K562 (cell line): ENCODE measurements around the gene B3GAT3. TPM values are rescaled to one million over a fixed set of nuclear protein-coding genes. Genes with fewer than 3 reads are reported as not detected.

Experiments used
- BMI1 ChIP-seq: fragments of 150-350 bp; IDR thresholded peaks from 2 replicates; pipeline ENCODE4 v1.6.1; 2014; ENCODE audit warnings: low read length
- BRCA1 ChIP-seq, 2 experiments: fragments of 450-650 bp in 1 of 2; sonication (generic) in 1 of 2; formaldehyde crosslinking in 1 of 2; IDR thresholded peaks; 2 replicates each; pipeline versions ENCODE4 v1.5.0 to v1.6.1; 2017 to 2020; ENCODE audit warnings: mild to moderate bottlenecking in 1 of 2, missing genetic modification reagents in 1 of 2
- DIDO1 ChIP-seq: fragments of 450-650 bp; IDR thresholded peaks from 2 replicates; pipeline ENCODE4 v1.6.1; 2016; ENCODE audit warnings: low read depth, missing biosample characterization, missing genetic modification characterization
- HLTF ChIP-seq: fragments of 450-650 bp; IDR thresholded peaks from 2 replicates; pipeline ENCODE4 v1.6.1; 2016
- MYBL2 ChIP-seq, 2 experiments: fragments of 450-650 bp in 1 of 2; sonication (generic) in 1 of 2; formaldehyde crosslinking in 1 of 2; IDR thresholded peaks; 2 replicates each; pipeline versions ENCODE4 v1.6.1 to v1.8.1; 2017 to 2022; ENCODE audit warnings: borderline replicate concordance in 1 of 2, inconsistent platforms in 1 of 2, low read depth in 1 of 2, mild to moderate bottlenecking in 1 of 2, missing genetic modification reagents in 1 of 2, moderate library complexity in 1 of 2
- SNRNP70 ChIP-seq: fragments of 200-400 bp; formaldehyde crosslinking; optimal IDR thresholded peaks from 2 replicates; pipeline ENCODE3; 2017; ENCODE audit warnings: low read depth, low read length
- SP1 ChIP-seq: sonication (generic); formaldehyde crosslinking; IDR thresholded peaks from 2 replicates; pipeline ENCODE4 v1.8.1; 2022; ENCODE audit warnings: mild to moderate bottlenecking, missing genetic modification reagents
- SRSF7 ChIP-seq: fragments of 200-400 bp; formaldehyde crosslinking; optimal IDR thresholded peaks from 2 replicates; pipeline ENCODE3; 2017; ENCODE audit warnings: mild to moderate bottlenecking, low read depth, low read length
- TCF3 ChIP-seq: sonication (generic); formaldehyde crosslinking; IDR thresholded peaks from 2 replicates; pipeline ENCODE4 v1.4.0; 2020; ENCODE audit warnings: mild to moderate bottlenecking, missing genetic modification reagents
- TCF7 ChIP-seq: sonication (generic); IDR thresholded peaks from 2 replicates; pipeline ENCODE4 v1.6.1; 2016; ENCODE audit warnings: antibody characterized with exemption, borderline replicate concordance
- ZNF316 ChIP-seq: fragments of 450-650 bp; IDR thresholded peaks from 2 replicates; pipeline ENCODE4 v1.6.1; 2016
- ZNF707 ChIP-seq: fragments of 250-450 bp; sonication (Bioruptor Pico); conservative IDR thresholded peaks from 2 replicates; pipeline ENCODE4 v1.8.0; 2022; ENCODE audit warnings: inconsistent platforms, mild to moderate bottlenecking, moderate library complexity
- ZNF778 ChIP-seq: fragments of 450-650 bp; formaldehyde crosslinking; IDR thresholded peaks from 2 replicates; pipeline ENCODE4 v1.4.0; 2020; ENCODE audit warnings: mild to moderate bottlenecking, moderate library complexity
- polyA plus RNA-seq, 8 experiments: library from polyadenylated mRNA; depleted of rRNA in 4 of 8; stranded (reverse) in 5 of 8; unstranded in 3 of 8; fragments of >200 nt; fragmentation: Nextera tagmentation in 2 of 8; fragmentation: Illumina TruSeq in 1 of 8; extraction: Ambion mirVana in 2 of 8; extraction: Trizol in 1 of 8; gene quantifications; 2 replicates each; pipeline versions ENCODE4 v1.2.1 to v1.2.3, GENCODE V29; 2011 to 2014; ENCODE audit warnings: inconsistent platforms in 1 of 8, missing spikeins in 1 of 8
- total RNA-seq, 7 experiments: library from RNA; depleted of rRNA in 6 of 7; stranded (reverse); fragments of >200 nt in 6 of 7; fragmentation: Illumina TruSeq in 2 of 7; extraction: Trizol in 2 of 7; gene quantifications; 2 replicates each; pipeline versions ENCODE4 v1.2.1 to v1.2.3, GENCODE V29; 2011 to 2021; ENCODE audit warnings: low replicate concordance in 1 of 7
- TF ChIP-seq, protein P1 (sequence below): fragments of 450-650 bp; IDR thresholded peaks from 2 replicates; pipeline ENCODE4 v1.6.1; 2016; ENCODE audit warnings: low read depth, mild to moderate bottlenecking, moderate library complexity
- TF ChIP-seq, protein P2 (sequence below): sonication (generic); formaldehyde crosslinking; IDR thresholded peaks from 2 replicates; pipeline ENCODE4 v1.8.0; 2022; ENCODE audit warnings: mild to moderate bottlenecking, missing genetic modification reagents
- TF ChIP-seq, protein P3 (sequence below): fragments of 450-650 bp; IDR thresholded peaks from 2 replicates; pipeline ENCODE4 v1.6.1; 2017; ENCODE audit warnings: antibody characterized with exemption
- TF ChIP-seq, protein P4 (sequence below): IDR thresholded peaks from 2 replicates; pipeline ENCODE4 v1.6.1; 2016; ENCODE audit warnings: missing genetic modification characterization, missing compliant biosample characterization
- TF ChIP-seq, protein P5 (sequence below): fragments of 450-650 bp; IDR thresholded peaks from 2 replicates; pipeline ENCODE4 v1.7.0; 2016; ENCODE audit warnings: borderline replicate concordance

Gene B3GAT3
- total and polyA plus RNA-seq, 9 of the 15 experiments (the other 6 are each of a cell fraction or from before 2014, with no cell fraction given) = 0.30 to 64.0 (median 21.4) TPM

DNA sequence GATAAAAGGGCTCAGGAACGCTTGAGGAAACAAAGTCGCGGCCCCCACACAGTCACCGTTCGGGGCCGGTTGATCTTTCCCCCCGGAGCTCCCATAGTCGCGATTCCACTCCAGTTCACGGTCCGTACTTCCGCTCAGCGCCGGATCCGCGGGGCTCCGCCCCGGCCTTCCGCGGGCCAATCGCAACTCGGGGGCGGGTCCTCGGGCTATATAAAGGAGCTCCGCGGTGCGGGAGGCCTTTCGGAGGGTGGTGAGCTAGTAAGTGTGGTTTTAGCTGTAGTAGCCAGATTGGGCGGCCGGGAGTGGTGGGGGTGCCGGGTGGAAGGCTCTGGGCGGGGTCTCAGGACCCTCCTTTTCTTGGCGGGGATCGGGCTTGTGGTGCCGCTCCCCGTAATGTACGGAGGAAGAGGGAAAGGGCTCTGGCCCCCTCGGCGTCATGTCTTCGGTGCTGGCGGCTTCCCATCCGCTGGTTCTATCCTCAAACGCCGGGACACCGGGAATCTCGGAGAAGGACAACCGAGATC is 43.4 kb upstream of the B3GAT3 start, which contains the start of the genes C11orf98 and CSKMT (continued):
- TF ChIP-seq SRSF7 = no peak
- TF ChIP-seq DIDO1 (tag) = no peak
- TF ChIP-seq, protein P1, sequence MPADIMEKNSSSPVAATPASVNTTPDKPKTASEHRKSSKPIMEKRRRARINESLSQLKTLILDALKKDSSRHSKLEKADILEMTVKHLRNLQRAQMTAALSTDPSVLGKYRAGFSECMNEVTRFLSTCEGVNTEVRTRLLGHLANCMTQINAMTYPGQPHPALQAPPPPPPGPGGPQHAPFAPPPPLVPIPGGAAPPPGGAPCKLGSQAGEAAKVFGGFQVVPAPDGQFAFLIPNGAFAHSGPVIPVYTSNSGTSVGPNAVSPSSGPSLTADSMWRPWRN = no peak
- no peak for TF ChIP-seq ZNF778
- no peak for TF ChIP-seq BRCA1 (IDR thresholded peaks at IDR 0.05)
- TF ChIP-seq BRCA1 (CRISPR knock-in tag; IDR thresholded peaks at IDR 0.05) = no peak
- no peak for TF ChIP-seq SNRNP70
- TF ChIP-seq, protein P2, sequence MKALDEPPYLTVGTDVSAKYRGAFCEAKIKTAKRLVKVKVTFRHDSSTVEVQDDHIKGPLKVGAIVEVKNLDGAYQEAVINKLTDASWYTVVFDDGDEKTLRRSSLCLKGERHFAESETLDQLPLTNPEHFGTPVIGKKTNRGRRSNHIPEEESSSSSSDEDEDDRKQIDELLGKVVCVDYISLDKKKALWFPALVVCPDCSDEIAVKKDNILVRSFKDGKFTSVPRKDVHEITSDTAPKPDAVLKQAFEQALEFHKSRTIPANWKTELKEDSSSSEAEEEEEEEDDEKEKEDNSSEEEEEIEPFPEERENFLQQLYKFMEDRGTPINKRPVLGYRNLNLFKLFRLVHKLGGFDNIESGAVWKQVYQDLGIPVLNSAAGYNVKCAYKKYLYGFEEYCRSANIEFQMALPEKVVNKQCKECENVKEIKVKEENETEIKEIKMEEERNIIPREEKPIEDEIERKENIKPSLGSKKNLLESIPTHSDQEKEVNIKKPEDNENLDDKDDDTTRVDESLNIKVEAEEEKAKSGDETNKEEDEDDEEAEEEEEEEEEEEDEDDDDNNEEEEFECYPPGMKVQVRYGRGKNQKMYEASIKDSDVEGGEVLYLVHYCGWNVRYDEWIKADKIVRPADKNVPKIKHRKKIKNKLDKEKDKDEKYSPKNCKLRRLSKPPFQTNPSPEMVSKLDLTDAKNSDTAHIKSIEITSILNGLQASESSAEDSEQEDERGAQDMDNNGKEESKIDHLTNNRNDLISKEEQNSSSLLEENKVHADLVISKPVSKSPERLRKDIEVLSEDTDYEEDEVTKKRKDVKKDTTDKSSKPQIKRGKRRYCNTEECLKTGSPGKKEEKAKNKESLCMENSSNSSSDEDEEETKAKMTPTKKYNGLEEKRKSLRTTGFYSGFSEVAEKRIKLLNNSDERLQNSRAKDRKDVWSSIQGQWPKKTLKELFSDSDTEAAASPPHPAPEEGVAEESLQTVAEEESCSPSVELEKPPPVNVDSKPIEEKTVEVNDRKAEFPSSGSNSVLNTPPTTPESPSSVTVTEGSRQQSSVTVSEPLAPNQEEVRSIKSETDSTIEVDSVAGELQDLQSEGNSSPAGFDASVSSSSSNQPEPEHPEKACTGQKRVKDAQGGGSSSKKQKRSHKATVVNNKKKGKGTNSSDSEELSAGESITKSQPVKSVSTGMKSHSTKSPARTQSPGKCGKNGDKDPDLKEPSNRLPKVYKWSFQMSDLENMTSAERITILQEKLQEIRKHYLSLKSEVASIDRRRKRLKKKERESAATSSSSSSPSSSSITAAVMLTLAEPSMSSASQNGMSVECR = no peak; the same call in 1 of the 2 replicates
- TF ChIP-seq, protein P3, sequence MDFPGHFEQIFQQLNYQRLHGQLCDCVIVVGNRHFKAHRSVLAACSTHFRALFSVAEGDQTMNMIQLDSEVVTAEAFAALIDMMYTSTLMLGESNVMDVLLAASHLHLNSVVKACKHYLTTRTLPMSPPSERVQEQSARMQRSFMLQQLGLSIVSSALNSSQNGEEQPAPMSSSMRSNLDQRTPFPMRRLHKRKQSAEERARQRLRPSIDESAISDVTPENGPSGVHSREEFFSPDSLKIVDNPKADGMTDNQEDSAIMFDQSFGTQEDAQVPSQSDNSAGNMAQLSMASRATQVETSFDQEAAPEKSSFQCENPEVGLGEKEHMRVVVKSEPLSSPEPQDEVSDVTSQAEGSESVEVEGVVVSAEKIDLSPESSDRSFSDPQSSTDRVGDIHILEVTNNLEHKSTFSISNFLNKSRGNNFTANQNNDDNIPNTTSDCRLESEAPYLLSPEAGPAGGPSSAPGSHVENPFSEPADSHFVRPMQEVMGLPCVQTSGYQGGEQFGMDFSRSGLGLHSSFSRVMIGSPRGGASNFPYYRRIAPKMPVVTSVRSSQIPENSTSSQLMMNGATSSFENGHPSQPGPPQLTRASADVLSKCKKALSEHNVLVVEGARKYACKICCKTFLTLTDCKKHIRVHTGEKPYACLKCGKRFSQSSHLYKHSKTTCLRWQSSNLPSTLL = no peak
- TF ChIP-seq ZNF707 (CRISPR knock-in tag) = no peak
- TF ChIP-seq TCF3 (CRISPR knock-in tag) = peak; percentile 27; the same call in 1 of the 2 replicates
- no peak for TF ChIP-seq MYBL2 (IDR thresholded peaks at IDR 0.05; ENCODE audit: low read depth)
- no peak for TF ChIP-seq MYBL2 (CRISPR knock-in tag; IDR thresholded peaks at IDR 0.05; ENCODE audit: borderline replicate concordance)
- TF ChIP-seq, protein P4, sequence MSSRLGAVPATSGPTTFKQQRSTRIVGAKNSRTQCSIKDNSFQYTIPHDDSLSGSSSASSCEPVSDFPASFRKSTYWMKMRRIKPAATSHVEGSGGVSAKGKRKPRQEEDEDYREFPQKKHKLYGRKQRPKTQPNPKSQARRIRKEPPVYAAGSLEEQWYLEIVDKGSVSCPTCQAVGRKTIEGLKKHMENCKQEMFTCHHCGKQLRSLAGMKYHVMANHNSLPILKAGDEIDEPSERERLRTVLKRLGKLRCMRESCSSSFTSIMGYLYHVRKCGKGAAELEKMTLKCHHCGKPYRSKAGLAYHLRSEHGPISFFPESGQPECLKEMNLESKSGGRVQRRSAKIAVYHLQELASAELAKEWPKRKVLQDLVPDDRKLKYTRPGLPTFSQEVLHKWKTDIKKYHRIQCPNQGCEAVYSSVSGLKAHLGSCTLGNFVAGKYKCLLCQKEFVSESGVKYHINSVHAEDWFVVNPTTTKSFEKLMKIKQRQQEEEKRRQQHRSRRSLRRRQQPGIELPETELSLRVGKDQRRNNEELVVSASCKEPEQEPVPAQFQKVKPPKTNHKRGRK = no peak
- TF ChIP-seq HLTF = no peak
- TF ChIP-seq SP1 (CRISPR knock-in tag) = peak; percentile 100
- peak; percentile 45; the same call in 1 of the 2 replicates for TF ChIP-seq TCF7
- no peak for TF ChIP-seq BMI1
- TF ChIP-seq, protein P5, sequence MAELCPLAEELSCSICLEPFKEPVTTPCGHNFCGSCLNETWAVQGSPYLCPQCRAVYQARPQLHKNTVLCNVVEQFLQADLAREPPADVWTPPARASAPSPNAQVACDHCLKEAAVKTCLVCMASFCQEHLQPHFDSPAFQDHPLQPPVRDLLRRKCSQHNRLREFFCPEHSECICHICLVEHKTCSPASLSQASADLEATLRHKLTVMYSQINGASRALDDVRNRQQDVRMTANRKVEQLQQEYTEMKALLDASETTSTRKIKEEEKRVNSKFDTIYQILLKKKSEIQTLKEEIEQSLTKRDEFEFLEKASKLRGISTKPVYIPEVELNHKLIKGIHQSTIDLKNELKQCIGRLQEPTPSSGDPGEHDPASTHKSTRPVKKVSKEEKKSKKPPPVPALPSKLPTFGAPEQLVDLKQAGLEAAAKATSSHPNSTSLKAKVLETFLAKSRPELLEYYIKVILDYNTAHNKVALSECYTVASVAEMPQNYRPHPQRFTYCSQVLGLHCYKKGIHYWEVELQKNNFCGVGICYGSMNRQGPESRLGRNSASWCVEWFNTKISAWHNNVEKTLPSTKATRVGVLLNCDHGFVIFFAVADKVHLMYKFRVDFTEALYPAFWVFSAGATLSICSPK = no peak
- TF ChIP-seq ZNF316 = no peak
